K562 (cell line): ENCODE results near the gene AGBL1.

Experiments used
- BRCA1 ChIP-seq, 2 experiments: fragments of 450-650 bp in 1 of 2; sonication (generic) in 1 of 2; formaldehyde crosslinking in 1 of 2; IDR thresholded peaks; 2 replicates each; pipeline versions ENCODE4 v1.5.0 to v1.6.1; 2017 to 2020; ENCODE audit warnings: mild to moderate bottlenecking in 1 of 2, missing genetic modification reagents in 1 of 2
- HDAC6 ChIP-seq: IDR thresholded peaks from 2 replicates; pipeline ENCODE4 v1.6.1; 2012; ENCODE audit warnings: low read depth, mild to moderate bottlenecking, control low read depth, inconsistent platforms, low read length, moderate library complexity

- no peak for TF ChIP-seq HDAC6
- no peak for TF ChIP-seq BRCA1 (IDR thresholded peaks at IDR 0.05)
- no peak for TF ChIP-seq BRCA1 (CRISPR knock-in tag; IDR thresholded peaks at IDR 0.05)
These were observed 79.8 kb downstream of the AGBL1 start for GRCh38 chr15:86159468-86159867.
